Measurements from ENCODE around the gene DYRK1B. TPM values are rescaled to one million over a fixed set of nuclear protein-coding genes. Genes with fewer than 3 reads are reported as not detected.

Gene DYRK1B
- total RNA-seq, 1 donor from 2014 or later, result 31.7 TPM

- peaks cover 41% of the 10 kb centered on the region for H3K4me1 Mint-ChIP-seq (ENCODE audit: unreplicated experiment)
- no peak for DNase-seq (ENCODE audit: extremely low spot score, unreplicated experiment)
Observed at GRCh38 chr19:39843919-39844793, 10.2 kb upstream of the DYRK1B start.

GRCh38 chr19:39842693-39843435 lies 8.9 kb upstream of the DYRK1B start:
- no peak overlapping the region for H3K27ac Mint-ChIP-seq (ENCODE audit: unreplicated experiment)
- H3K36me3 Mint-ChIP-seq (ENCODE audit: unreplicated experiment), result peaks cover 1% of the 10 kb centered on the region
- H3K4me3 Mint-ChIP-seq (ENCODE audit: unreplicated experiment), result no peak overlapping the region
- TF ChIP-seq CTCF (IDR thresholded peaks at IDR 0.05), result no peak
- H3K9me3 Mint-ChIP-seq (ENCODE audit: unreplicated experiment), result no peaks in the 10 kb centered on the region
- no peak for DNase-seq (ENCODE audit: extremely low spot score, unreplicated experiment)
- H3K27me3 Mint-ChIP-seq (ENCODE audit: unreplicated experiment), result no peaks in the 10 kb centered on the region
- H3K4me1 Mint-ChIP-seq (ENCODE audit: unreplicated experiment), result peaks cover 41% of the 10 kb centered on the region

More at GRCh38 chr19:39843919-39844793, 10.2 kb upstream of the DYRK1B start:
- Mint-ChIP-seq H3K36me3 (ENCODE audit: unreplicated experiment) (no peaks in the 10 kb centered on the region), H3K4me3 (ENCODE audit: unreplicated experiment) (peak overlapping the region; percentile 94), H3K27ac (ENCODE audit: unreplicated experiment) (peak overlapping the region; percentile 92), H3K9me3 (ENCODE audit: unreplicated experiment) (no peaks in the 10 kb centered on the region), H3K27me3 (ENCODE audit: unreplicated experiment) (no peaks in the 10 kb centered on the region)
- peak; percentile 65 for TF ChIP-seq CTCF (IDR thresholded peaks at IDR 0.05)

GRCh38 chr19:39841041-39841440 lies 7.1 kb upstream of the DYRK1B start:
- no peaks in the 10 kb centered on the region for H3K9me3 Mint-ChIP-seq (ENCODE audit: unreplicated experiment)
- no peak overlapping the region for H3K4me3 Mint-ChIP-seq (ENCODE audit: unreplicated experiment)
- H3K27me3 Mint-ChIP-seq (ENCODE audit: unreplicated experiment), result no peaks in the 10 kb centered on the region
- H3K27ac Mint-ChIP-seq (ENCODE audit: unreplicated experiment), result peak overlapping the region; percentile 48
- no peak for DNase-seq (ENCODE audit: extremely low spot score, unreplicated experiment)
- H3K36me3 Mint-ChIP-seq (ENCODE audit: unreplicated experiment), result peaks cover 9% of the 10 kb centered on the region
- peaks cover 32% of the 10 kb centered on the region for H3K4me1 Mint-ChIP-seq (ENCODE audit: unreplicated experiment)
- no peak for TF ChIP-seq CTCF (IDR thresholded peaks at IDR 0.05)

GRCh38 chr19:39840492-39840891 lies 6.5 kb upstream of the DYRK1B start:
- Mint-ChIP-seq H3K27me3 (ENCODE audit: unreplicated experiment) (no peaks in the 10 kb centered on the region), H3K36me3 (ENCODE audit: unreplicated experiment) (peaks cover 9% of the 10 kb centered on the region), H3K27ac (ENCODE audit: unreplicated experiment) (no peak overlapping the region), H3K4me3 (ENCODE audit: unreplicated experiment) (no peak overlapping the region), H3K9me3 (ENCODE audit: unreplicated experiment) (no peaks in the 10 kb centered on the region), H3K4me1 (ENCODE audit: unreplicated experiment) (peaks cover 31% of the 10 kb centered on the region)
- no peak for DNase-seq (ENCODE audit: extremely low spot score, unreplicated experiment)
- no peak for TF ChIP-seq CTCF (IDR thresholded peaks at IDR 0.05)
